Inferior parietal cortex (tissue), 1 donor: ENCODE data around the gene PIGK.
A peak's percentile ranks its signal among the peaks of the same experiment; 100 is the strongest.
"Not testable (repeated sequence)": the region's sequence is repeated elsewhere in the genome, so short reads cannot be mapped to it uniquely, and the experiment has no call there.

Experiments used
- DNase-seq: peaks from one replicate; pipeline ENCODE4 v3.0.0-alpha.2; 2016; ENCODE audit errors: extremely low spot score

The PIGK gene

DNA sequence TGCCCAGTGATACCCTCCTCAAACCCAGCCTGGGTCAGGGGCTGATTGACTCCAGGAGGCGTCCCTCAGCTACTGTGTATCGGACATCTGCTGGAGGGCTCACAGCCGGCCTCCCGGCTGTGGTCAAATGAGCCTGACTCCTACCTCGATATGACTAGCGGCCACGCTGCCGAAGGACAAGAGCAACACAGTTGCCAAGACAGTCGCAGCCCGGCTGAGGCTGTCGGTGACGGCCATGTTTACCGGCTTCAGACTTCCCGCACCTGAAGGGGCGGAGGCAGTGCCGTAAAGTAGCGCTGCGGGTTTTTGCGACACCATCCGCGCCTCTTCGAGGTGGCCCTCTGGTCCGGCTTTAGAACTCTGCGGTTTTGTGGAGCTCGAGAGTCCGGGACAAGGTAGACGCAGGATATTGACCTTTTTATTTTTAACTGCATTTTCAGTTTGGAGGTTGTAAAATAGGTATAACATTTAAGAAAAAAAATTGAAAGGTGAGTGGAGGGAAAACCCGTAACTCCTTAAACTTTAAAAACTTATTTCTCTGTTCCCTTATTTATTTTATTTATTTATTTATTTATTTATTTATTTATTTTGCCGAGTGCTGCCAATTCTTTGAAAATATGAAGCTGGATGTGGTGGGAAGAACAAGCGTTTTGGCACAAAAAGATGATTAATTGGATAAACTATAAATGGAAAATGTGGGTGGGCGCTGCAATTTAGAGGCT lies at the start of gene PIGK:
PIGK (minus strand) TSS at position 265 of the 722 bp plus-strand sequence; CDS start at position 237, 28 bp downstream.
- peak; percentile 92 for DNase-seq

DNA sequence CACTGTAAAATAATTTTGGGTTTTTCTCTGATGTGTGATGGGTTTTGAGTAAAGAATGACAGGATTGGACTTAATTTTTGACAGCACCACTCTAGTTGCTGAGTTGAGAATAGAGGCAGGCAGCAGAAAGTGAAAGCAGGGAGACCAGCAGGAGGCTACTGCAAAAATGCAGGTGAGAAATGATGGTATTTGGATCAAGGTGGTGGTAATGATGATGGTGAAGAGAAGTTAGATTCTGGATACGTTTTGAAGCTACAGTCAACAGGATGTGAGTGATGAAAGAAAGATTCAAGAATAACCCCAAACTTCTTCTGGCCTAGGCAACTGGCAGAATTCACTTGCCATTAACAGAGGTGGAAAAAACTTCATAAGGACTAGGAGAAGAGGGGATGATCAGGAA lies 47.8 kb upstream of the PIGK start:
- no peak for DNase-seq

DNA sequence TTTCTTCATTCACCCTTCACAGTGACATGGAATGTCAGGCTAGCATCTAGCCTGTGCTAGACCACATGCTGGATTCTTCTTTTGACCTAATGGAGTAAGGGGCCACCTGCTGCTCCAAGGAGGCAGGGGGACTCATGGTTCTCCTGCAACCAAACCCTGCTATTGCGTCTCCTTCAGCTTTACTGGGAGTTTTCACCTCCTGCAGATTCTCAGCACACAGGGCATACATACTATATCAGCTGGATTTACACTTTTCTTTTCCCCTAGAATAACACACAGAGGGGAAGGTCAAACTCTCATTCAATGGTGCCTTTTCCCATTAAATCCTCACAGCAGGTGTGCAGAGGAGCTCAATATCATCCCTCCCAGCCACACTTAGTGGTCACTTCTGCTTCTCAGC lies 46.0 kb upstream of the PIGK start:
- DNase-seq = no peak

DNA sequence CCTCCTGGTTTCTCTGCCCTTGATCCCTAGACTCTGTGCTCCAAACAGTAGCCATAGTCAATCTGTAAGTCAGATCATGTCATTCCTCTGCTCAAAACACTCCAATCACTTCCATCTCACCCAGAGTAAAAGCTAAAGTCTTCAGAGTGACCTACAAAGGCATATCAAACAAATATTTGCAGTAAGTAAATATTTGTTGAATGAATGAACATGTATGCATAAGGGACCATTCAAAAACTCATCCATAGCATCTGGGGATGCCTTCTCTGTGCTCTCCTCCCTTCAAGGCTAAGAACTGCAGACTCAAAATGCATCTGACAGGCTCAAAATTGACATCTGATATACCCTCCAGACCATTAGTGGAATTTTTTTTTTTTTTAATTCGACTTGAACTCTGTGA lies 44.5 kb upstream of the PIGK start:
- no peak for DNase-seq

DNA sequence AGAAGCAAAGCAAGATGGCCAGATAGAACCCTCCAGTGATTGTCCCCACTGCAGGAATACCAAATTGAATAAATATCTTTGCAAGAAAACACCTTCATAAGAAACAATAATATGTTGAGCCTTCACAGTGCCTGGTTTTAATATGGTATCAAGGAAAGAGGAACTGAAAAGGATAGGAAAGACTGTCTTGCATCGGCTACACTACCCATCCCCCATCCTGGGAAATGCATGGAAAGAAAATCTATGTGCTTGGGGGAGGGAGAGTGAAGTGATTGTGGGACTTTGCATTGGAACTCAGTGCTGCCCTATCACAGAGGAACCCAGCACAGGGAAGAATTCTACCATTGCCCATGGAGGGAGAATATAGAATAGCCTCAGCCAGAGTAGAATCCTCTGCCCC lies 34.0 kb upstream of the PIGK start:
- no peak for DNase-seq

DNA sequence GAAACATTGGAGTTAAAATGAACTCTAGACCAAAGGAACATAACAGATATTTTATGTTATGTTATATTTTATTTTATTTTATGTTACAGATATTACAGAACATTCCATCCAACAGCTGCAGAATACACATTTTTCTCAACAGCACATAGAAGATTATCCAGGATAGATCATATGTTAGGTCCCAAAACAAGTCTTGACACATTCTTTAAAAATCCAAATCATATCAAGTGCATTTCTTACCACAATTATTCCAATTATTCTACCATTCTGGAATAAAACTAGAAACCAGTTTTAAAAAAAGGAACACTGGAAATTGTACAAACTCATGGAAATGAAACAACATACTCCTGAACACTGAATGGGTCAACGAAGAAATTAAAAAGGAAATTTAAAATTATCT lies 30.9 kb upstream of the PIGK start:
- DNase-seq = no peak

DNA sequence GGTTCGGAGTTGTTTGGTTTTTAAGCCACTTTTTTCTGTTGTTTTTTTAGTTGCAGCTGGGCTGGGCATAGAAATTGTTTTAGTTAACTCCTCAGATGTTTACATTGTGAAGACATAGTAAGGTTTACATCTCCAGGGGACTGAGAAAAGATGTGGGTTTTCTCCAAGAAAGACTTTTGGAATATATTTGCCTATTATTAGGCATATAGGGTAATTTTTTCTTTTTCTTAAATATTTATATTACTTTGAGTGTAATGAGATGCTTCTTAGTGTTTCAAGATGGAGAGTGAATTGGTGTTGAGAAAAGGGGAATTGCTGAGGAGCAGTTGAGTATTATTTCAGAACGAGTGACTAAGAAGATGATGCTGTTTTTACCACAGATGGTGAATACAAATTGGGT lies 26.6 kb upstream of the PIGK start:
- no peak for DNase-seq

DNA sequence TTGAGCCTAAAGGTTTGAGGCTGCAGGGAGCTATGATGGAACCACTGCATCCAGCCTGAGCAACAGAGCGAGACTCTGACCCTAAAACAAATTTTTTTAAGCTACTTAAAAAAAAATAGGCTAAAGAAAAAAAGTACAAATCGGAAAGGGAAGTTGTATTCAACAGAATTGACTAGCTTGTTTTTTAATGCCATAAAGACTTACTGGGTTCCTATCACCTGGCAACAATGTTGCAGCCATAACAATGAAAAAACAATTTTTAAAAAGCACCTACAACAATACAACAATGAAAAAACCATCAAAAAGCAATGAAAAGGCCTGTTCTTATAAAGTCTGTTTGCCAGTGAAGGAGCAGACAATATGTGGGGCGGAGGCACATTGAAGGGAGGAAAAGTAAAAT lies 20.1 kb upstream of the PIGK start:
- no peak for DNase-seq

DNA sequence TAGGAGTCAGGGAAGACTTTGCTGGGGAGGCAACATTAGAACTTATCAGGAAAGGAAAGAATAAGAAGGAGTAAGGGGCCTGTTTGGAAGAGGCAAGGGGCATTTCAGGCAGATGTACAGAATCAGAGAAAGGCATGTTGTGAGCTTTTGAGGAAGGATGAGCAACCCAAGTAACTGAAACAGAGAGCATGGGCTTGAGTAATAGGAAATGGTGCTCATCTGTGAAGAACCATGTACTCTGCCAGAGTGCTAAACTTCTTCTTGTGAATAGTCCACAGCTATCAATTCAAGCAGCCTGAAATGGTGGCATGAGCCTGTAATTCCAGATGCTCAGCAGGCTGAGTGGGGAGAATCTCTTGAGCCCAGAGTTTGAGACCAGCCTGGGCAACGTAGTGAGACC lies 19.2 kb upstream of the PIGK start:
- DNase-seq = no peak

DNA sequence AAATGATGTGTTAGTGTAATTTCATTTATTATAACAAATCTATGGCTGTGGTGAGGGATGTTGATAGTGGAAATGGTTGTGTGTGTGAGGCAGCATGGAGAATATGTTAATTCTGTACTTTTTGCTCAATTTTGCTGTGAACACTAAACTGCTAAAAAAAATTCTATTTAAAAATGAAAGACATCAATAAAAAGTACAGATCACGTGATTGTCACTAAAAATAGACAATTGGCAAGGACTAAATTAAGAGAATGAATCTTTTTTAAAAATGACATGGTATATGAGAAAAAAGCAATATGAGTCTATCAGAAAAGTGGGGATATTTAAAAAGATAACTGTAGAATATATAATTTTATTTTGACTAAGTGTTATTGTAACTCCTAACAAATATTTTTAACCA lies 15.7 kb upstream of the PIGK start:
- DNase-seq = no peak

DNA sequence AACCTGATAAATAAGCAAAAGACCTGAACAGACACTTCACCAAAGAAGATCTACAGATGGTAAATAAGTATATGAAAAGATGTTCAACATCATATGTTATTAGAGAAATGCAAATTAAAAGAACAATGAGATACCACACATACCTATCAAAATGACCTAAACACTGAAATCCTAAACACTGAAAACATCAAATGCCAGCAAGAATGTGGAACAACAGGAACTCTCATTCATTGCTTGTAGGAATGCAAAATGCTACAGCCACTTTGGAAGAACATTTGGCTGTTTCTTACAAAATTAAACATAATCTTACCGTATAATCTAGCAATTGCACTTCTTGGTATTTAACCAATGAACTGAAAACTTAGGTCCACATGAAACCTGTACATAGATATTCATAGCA lies 14.9 kb upstream of the PIGK start:
- DNase-seq = no peak

DNA sequence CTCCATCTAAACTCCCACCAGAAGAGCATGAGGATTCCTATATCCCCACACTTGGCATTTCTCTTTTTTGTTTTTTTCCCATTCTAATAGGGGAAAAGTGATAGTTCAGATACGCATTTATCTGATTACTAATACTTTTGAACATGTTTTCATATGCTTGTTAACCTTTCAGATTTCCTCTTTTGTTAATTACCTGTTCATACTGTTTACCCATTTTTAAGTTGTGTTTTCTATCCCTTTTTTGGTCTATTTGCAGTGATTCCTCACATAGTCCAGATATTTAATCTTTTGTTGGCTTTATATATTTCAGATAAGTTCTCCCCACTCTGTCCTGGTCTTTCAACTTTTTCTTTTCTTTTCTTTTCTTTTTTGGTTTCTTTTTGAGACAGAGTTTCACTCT lies 13.6 kb upstream of the PIGK start:
- DNase-seq = no peak

DNA sequence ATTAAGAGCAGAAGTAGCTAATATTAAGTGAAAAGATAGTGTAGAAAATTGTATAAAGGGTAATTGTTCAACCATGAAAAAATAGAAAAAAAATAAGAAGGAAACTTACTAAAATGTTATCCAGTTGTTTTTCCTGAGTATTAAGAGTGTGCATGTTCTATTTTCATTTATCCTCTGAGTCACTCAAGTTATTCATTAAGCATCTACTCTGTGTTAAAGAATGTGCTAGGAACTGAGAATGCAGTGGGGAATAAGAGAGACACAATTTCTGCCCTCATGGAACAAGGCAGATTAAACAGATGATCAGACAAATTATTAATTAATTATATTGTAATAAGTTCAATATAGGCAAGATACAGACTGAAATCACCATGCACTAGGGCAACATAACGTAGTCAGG lies 10.8 kb upstream of the PIGK start:
- DNase-seq = no peak

DNA sequence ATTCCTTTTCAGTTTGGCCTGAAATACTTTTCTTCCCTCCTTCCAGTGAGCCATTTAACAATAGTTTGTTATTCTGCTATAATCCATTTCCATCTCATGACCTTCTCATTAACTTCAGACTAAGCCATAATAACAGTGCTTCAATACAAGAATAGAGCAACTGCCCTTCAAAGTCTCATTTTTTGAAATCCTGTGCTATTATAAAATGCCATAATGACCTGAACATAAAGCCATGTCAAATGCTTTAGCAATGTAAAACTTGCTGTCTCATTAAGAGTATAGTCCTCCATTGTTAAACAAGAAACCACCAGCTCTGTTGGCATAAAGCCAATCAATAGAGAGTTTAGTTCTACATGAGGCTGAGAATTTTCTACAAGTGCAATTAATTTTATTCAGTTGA lies 9.6 kb upstream of the PIGK start:
- DNase-seq = no peak

DNA sequence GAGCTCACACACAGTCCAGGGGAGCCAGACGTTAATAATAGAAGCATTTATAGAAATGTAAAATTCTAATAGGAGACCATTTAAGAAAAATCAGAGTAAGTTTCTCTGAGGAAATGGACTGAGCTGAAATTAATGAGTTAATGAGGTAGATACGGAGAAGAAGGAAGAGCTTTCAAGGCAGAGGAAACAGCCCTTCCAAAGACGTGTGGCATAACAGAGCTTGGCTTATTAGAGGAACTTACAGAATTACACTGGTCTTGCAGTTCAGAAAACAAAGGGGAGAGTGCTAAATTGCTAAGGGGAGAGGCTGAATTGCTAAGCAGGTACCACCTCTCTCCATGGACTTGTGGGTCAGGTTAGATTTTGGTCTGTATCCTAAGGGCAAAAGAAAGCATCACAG lies 8.2 kb upstream of the PIGK start:
- DNase-seq = no peak

DNA sequence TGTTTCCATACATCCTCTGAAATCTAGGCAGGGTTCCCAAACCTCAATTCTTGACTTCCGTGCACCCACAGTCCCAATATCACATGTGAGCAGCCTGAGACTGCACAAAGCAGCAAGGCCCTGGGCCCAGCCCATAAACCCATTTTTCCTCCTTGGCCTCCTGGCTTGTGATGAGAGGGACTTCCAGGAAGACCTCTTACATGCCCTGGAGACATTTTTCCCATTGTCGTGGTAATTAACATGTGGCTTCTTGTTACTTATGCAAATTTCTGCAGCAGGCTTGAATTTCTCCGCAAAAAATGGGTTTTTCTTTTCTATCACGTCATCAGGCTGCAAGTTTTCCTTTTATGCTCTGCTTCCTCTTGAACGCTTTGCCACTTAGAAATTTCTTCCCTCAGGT lies 3.3 kb upstream of the PIGK start:
- DNase-seq = no peak

DNA sequence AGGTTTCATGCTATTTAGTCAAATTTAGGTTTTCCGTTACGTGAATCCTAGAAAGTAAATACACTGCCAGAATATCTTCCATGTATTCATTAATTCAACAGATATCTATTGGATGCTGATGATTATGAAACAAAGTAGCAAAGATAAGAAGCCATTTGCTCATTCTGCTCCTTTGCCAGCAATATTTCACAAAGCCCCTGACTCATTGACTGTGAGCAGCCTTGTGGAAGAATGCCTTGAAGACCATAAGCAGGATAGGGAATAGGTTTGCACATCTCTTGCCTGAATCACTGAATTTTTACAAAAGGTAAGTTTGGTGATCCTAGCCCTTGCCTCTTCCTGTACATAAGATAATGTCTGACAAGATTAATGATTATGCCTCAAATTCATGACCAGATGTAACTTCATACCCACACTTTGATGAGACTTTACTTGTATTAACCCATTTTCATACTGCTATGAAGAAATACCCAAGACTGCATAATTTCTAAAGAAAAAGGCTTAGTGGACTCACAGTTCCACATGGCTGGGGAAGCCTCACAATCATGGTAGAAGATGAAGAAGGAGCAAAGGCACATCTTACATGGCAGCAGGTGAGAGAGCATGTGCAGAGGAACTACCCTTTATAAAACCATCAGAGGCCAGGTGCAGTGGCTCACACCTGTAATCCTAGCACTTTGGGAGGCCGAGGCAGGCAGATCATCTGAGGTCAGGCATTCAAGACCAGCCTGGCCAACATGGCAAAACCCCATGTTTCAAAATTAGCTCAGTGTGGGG lies 1.6 kb upstream of the PIGK start:
- no peak for DNase-seq

DNA sequence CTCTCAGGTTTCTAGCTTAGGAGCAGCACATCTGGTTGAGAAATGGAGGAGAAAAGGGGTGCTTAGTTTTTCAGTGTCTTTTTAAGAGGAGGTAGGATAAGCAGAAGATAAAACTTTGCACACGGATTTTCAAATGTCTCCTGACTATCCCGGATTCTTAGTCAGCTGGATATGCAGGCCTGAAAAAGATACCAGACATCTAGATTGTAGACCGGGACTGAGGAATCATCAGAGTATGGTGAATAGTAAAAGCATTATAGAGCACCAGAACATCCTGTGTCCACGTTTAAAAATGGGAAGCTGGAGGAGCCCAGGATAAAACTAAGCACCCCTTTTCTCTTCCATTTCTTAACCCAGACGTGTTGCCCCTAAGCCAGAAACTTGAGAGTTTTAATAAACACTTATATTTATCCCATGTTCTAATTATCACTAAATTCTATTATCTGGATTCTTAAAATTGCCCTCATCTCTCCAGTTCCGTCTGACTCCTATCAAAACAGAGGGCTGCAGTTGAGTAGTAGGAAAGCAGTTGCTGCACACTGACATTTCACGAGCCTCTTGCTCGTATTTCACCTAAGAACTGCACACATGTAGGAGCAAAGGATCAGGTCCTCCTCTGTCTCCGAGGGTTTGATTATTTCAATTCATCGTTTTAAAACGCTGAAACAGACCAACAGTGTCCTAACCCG lies 609 bp downstream of the PIGK start:
- DNase-seq = peak; percentile 26

DNA sequence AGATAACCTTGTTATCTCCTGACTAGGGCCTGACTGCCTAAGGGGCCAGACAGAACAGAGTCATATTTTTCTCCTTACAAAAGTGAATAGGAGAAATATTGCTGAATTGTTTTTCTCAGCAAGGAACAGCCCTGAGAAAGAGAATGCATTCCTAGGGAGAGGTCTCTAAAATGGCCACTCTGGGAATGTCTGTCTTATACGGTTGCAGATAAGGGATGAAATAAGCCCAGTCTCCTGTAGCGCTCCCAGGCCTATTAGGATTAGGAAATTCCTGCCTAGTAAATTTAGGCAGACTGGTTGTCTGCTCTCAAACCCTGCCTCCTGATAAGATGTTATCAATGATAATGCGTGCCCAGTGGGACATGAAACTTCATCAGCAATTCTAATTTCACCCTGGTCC lies 15.2 kb downstream of the PIGK start:
- not testable (repeated sequence) for DNase-seq

DNA sequence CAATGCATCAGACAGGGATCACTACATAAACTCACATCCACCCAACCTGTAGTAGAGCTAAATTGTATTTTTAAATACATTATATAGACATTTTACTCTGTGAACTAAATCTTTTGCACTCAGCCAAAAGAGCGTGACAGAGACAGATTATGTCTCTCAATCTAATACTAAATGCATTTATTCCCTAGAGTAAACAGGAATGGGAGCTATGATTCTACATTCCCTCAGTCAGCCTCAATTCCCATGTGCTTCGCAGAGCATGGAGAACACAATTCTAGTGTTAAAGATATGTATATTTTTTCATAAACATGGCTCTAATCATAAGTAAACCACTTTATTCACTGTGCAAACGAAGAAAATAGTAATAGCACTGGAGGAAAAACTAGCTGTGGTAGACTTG lies 16.5 kb downstream of the PIGK start:
- no peak for DNase-seq

DNA sequence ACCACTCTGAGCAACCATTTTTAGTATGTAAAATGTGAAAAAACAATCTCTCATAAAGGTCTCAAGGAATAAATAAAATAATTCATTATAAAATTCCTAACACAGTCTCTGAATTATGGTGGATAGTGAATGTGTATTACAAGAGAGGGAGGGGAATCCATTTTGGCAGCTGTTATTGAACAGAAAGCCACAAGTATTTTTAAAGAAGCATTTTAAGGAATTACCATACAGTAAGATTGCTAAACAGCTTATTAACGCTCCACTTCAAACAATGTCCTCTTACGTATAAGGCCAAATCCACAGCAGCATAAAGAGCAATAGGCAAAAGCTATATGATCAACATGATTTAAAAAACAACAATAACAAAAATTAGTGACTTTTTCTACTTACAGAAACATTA lies 18.4 kb downstream of the PIGK start:
- no peak for DNase-seq

DNA sequence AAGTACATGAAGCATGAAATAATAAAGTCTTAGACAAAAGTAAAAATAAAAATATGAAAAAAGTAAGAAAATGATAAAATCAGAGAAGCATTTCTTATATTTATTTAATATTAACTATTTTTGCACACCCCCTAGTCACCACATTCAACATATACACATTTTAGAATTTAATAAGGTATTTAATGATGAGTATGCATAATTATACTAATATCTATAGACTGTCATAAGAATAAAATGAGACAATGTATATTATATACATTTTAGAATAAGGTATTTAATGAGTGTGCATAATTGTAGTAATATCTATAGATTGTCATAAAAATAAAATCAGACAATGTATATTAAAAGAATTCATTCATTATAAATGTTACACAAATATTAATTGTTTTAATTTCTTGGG lies 18.9 kb downstream of the PIGK start:
- DNase-seq = no peak

DNA sequence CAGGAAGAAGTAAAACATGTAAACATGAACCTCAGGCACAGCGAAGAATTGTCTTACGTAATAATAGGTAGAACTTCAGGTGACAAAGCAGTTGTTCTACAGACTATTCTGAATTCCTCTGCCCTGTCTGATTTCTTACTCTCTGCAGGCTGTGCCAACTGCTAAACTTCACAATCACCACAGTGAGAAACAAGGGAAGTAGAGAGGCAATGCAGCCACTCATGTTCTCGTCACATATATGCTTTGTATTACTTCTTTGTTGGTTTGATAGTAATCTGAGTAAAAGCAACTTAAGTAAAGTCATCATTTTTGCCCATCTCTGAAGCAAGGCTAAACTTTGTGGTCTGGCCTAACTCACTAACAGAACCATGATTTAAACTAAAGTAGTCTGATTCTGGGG lies 21.9 kb downstream of the PIGK start:
- no peak for DNase-seq
